Right ventricle myocardium inferior (tissue), 1 donor: ENCODE results near the gene TMEM131L. TPM values are rescaled to one million over a fixed set of nuclear protein-coding genes. Genes with fewer than 3 reads are reported as not detected.
"Not testable (repeated sequence)": the region's sequence is repeated elsewhere in the genome, so short reads cannot be mapped to it uniquely, and the experiment has no call there.

Experiments used
- ATAC-seq: fragments of 200-7000 bp; cut with Tn5 transposase; one replicate; pipeline ENCODE4 v1.9.1; 2020; ENCODE audit warnings: mild to moderate bottlenecking, moderate library complexity
- DNase-seq: peaks from one replicate; pipeline ENCODE4 v3.0.0; 2021; ENCODE audit errors: missing footprints
- intact Hi-C: fragments of 100-400 bp; cut with DNase I; formaldehyde crosslinking; loops from one replicate; pipeline ENCODE4 v1.11.0; 2022
- long read RNA-seq: library from polyadenylated mRNA; unstranded; transcript quantifications from one replicate; pipeline ENCODE4 v2.0.0, GENCODE V29; 2021
- total RNA-seq: library from RNA; stranded (reverse); fragmentation: NEBNext Ultra II Directional; extraction: Animal tissue kit (Norgen Biotek cat#: 25700); gene quantifications from one replicate; pipeline ENCODE4 v1.2.1, GENCODE V29; 2021
- donor health status: DM: no; HTN: yes; CAD: no; lungs with severe emphysema.

Gene TMEM131L, protein sequence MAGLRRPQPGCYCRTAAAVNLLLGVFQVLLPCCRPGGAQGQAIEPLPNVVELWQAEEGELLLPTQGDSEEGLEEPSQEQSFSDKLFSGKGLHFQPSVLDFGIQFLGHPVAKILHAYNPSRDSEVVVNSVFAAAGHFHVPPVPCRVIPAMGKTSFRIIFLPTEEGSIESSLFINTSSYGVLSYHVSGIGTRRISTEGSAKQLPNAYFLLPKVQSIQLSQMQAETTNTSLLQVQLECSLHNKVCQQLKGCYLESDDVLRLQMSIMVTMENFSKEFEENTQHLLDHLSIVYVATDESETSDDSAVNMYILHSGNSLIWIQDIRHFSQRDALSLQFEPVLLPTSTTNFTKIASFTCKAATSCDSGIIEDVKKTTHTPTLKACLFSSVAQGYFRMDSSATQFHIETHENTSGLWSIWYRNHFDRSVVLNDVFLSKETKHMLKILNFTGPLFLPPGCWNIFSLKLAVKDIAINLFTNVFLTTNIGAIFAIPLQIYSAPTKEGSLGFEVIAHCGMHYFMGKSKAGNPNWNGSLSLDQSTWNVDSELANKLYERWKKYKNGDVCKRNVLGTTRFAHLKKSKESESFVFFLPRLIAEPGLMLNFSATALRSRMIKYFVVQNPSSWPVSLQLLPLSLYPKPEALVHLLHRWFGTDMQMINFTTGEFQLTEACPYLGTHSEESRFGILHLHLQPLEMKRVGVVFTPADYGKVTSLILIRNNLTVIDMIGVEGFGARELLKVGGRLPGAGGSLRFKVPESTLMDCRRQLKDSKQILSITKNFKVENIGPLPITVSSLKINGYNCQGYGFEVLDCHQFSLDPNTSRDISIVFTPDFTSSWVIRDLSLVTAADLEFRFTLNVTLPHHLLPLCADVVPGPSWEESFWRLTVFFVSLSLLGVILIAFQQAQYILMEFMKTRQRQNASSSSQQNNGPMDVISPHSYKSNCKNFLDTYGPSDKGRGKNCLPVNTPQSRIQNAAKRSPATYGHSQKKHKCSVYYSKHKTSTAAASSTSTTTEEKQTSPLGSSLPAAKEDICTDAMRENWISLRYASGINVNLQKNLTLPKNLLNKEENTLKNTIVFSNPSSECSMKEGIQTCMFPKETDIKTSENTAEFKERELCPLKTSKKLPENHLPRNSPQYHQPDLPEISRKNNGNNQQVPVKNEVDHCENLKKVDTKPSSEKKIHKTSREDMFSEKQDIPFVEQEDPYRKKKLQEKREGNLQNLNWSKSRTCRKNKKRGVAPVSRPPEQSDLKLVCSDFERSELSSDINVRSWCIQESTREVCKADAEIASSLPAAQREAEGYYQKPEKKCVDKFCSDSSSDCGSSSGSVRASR (N-terminal part only)
- total RNA-seq = 14.4 TPM
- long read RNA-seq, full-length matches to known transcripts = 6 of 10 reads
- long read RNA-seq, partial matches to known transcripts = 2 of 10 reads
- long read RNA-seq, other reads (novel, unspliced or antisense) = 2 of 10 reads

- intact Hi-C loops = loop anchor here (1.0 to 10.0 kb wide), 3 partner anchors 107 to 242 kb away; no protein-coding TSS in a partner anchor
- ATAC-seq = peak; percentile 93
These were observed at the start of gene TMEM131L for GRCh38 chr4:153466081-153466948. Gene TMEM131L, plus strand, starts transcription at chr4:153466360. Its CDS starts 38 bp downstream, at chr4:153466398.

DNA sequence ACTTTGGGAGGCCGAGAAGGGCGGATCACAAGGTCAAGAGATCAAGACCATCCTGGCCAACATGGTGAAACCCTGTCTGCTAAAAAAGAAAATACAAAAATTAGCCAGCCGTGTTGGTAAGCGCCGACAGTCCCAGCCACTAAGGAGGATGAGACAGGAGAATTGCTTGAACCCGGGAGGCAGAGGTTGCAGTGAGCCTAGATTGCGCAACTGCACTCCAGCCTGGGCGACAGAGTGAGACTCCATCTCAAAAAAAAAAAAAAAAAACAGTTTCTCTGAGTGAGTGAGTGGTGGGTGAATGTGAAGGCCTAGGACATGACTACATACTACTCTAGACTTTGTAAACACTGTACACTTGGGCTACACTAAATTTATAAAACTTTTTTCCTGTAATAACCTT, 49.7 kb upstream of the TMEM131L start:
- intact Hi-C loops, ATAC-seq, DNase-seq: not testable (repeated sequence)

More at GRCh38 chr4:153466081-153466948, at the start of gene TMEM131L:
- DNase-seq = peak; percentile 90

GRCh38 chr4:153418121-153418520, 48.0 kb upstream of the TMEM131L start:
- DNase-seq (no peak), ATAC-seq (no peak)
- intact Hi-C loops = no loop called here

GRCh38 chr4:153418558-153418957, 47.6 kb upstream of the TMEM131L start:
- DNase-seq (no peak), ATAC-seq (no peak)
- intact Hi-C loops = no loop called here

- intact Hi-C loops = no loop called here
These were observed 47.1 kb upstream of the TMEM131L start for GRCh38 chr4:153419029-153419428.

DNA sequence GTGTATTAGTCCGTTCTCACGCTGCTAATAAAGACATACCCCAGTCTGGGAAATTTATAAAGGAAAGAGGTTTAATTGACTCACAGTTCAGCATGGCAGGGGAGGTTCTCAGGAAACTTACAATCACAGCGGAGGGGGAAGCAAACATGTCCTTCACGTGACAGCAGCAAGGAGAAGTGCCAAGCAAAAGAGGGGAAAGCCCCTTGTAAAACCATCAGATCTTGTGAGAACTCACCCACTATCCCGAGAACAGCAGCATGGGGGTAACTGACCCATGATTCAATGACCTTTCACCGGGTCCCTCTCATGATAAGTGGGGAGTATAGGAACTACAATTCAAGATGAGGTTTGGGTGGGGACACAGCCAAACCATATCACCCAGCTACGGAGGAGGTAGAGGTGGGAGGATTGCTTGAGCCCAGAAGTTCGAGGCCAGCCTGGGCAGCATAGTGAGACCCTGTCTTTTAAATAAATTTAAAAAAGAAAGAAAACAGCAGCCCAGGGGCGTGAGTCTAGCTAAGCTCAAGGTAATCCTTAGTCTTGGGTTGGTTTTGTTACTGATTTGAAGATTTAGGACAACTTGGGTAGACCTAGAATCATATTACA, 46.4 kb upstream of the TMEM131L start:
- intact Hi-C loops = no loop called here
- DNase-seq (no peak), ATAC-seq (no peak)

More at GRCh38 chr4:153419029-153419428, 47.1 kb upstream of the TMEM131L start:
- ATAC-seq = no peak
- no peak for DNase-seq

- DNase-seq (no peak), ATAC-seq (no peak)
- intact Hi-C loops = no loop called here
These were observed 45.8 kb upstream of the TMEM131L start for GRCh38 chr4:153420361-153420760.

DNA sequence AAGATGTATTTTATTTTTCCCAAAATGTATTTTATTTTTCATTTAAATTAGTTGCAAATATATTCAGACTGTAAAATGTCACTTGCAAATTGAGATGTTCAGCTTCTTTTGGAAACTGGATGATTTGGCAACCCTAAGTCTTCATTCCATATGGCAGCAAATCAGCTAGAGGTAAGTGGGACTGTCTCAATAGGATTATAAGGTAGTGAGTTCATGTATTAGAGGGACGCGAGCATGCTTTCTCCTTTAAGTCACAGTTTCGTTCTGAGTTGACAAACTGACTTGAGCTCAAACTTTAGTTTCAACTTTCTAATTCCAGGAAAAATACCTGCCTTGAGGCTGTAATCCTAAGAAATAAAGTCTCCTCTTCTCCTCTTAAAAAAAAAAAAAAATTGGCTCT, 44.2 kb upstream of the TMEM131L start:
- ATAC-seq (no peak), DNase-seq (no peak)
- intact Hi-C loops = no loop called here

DNA sequence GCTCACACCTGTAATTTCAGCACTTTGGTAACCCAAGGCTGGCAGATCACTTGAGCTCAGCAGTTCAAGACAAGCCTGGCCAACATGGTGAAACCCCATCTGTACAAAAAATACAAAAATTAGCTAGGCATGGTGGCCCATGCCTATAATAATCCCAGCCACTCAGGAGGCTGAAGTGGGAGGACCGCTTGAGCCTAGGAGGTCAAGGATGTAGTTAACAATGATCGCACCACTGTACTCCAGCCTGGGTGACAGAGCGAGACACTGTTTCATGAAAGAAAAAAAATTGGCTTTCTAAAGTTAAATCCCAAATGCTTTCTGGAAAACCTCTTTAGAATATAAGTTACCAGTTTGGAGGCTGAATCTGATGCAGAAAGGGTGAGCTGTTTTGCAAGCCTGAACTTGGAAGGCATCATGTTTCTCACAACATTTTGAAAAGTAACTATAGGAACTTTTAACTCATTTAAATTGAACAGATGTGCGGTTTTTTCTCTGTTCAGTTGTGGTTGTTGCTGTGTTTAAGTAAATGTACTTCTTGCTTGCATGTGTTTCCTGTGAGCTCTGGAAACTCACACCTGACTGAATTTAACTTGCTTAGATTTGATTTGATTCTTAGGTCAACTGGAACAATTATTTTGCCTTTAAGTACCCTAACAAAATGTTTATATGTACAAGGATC, 39.8 kb upstream of the TMEM131L start:
- DNase-seq (no peak), ATAC-seq (no peak)
- intact Hi-C loops = no loop called here

DNA sequence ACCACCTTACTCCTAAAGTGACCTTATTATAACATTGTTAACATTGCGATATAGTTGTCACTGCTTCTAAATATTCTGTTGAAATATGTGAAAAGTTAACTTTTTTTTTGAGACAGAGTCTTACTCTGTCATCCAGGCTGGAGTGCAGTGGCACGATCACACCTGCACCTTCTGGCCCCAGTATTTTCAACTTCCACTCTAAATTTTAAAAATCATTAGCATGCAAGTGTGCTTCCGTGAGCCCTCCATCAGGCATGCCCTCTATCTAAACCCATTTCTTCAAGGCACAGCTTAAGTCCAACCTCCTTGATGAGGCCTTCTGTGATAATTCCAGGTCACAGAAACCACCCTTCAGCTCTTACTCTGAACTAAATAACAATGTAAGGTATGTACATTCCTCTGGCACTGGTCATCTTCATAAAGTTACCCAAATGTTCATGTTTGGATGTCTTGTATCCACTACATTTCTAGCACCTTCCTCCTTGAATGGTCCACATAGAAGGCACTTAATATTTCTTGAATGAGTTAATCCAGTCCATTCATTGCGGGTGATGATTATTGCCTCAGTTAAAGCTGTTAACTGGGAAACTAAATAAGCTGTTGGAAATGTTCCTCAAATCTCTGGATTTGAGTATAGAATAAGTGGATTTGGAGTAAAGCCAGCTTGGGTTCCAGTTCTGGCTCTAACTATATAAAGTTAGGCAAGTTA, 38.6 kb upstream of the TMEM131L start:
- intact Hi-C loops = no loop called here
- DNase-seq (no peak), ATAC-seq (no peak)

GRCh38 chr4:153428941-153429475, 37.2 kb upstream of the TMEM131L start:
- intact Hi-C loops = no loop called here
- no peak for DNase-seq
- ATAC-seq = no peak

GRCh38 chr4:153432965-153433753, 33.0 kb upstream of the TMEM131L start:
- DNase-seq = peak; percentile 70
- intact Hi-C loops = loop anchor here (1.0 to 10.0 kb wide), 2 partner anchors 88 to 141 kb away; partner anchors contain the start of gene MND1
- peak; percentile 83 for ATAC-seq

GRCh38 chr4:153433754-153434105, 32.4 kb upstream of the TMEM131L start:
- intact Hi-C loops = loop anchor here (1.0 to 10.0 kb wide), 2 partner anchors 89 to 141 kb away; partner anchors contain the start of gene MND1
- peak; percentile 48 for ATAC-seq

DNA sequence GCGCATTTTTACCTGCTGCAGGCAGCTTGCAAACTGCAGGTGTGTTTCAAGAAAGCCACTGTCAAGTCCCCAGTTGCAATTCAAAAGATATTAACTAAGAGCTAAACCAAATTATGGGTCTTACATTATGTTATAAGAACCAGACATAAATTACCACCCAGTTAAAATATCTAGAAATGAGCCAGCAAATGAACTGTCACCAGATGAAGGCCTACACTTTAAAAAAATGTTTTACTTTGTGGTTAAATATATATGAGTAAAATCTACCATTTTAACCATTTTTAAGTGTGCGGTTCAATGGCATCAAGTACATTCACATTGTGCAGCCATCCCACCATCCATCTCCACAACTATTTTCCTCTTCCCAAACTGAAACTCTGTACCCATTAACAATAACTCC, 32.0 kb upstream of the TMEM131L start:
- DNase-seq = no peak
- intact Hi-C loops = loop anchor here (10.0 kb wide), 1 partner anchor 89 kb away; the partner anchor contains the start of gene MND1

More at GRCh38 chr4:153433754-153434105, 32.4 kb upstream of the TMEM131L start:
- no peak for DNase-seq

More for the DNA sequence above, 32.0 kb upstream of the TMEM131L start:
- ATAC-seq = no peak
